GM23338 (cell line): ENCODE results near the gene ITGA8.

Experiments
- CREB1 ChIP-seq: fragments of 250-450 bp; sonication (Bioruptor Pico); IDR thresholded peaks from 2 replicates; pipeline ENCODE4 v1.5.0; 2020; ENCODE audit warnings: low read depth, mild to moderate bottlenecking, moderate library complexity
- EZH2 ChIP-seq: fragments of 200-600 bp; sonication (generic); IDR thresholded peaks from one replicate; pipeline ENCODE4 v1.8.0; 2017; ENCODE audit warnings: antibody characterized with exemption, mild to moderate bottlenecking, low read depth; ENCODE audit not compliant: unreplicated experiment
- EZH2phosphoT487 ChIP-seq: fragments of 200-600 bp; sonication (generic); IDR thresholded peaks from one replicate; pipeline ENCODE4 v1.8.1; 2018; ENCODE audit warnings: antibody characterized with exemption; ENCODE audit not compliant: unreplicated experiment
- POLR2AphosphoS5 ChIP-seq: IDR thresholded peaks from 2 replicates; pipeline ENCODE4 v1.6.1; 2016; ENCODE audit warnings: antibody characterized with exemption, low read depth
- REST ChIP-seq: IDR thresholded peaks from one replicate; pipeline ENCODE4 v1.6.1; 2018; ENCODE audit warnings: antibody characterized with exemption; ENCODE audit not compliant: unreplicated experiment
- TF ChIP-seq, protein P1 (sequence below), 2 experiments: fragments of 200-600 bp in 1 of 2; sonication (generic) in 1 of 2; conservative IDR thresholded peaks; 2 replicates each; pipeline versions ENCODE4 v1.5.1 to v1.6.1; 2016 to 2017; ENCODE audit warnings: antibody characterized with exemption in 2 of 2, low read depth in 2 of 2, mild to moderate bottlenecking in 2 of 2, moderate library complexity in 1 of 2

- TF ChIP-seq, protein P1, sequence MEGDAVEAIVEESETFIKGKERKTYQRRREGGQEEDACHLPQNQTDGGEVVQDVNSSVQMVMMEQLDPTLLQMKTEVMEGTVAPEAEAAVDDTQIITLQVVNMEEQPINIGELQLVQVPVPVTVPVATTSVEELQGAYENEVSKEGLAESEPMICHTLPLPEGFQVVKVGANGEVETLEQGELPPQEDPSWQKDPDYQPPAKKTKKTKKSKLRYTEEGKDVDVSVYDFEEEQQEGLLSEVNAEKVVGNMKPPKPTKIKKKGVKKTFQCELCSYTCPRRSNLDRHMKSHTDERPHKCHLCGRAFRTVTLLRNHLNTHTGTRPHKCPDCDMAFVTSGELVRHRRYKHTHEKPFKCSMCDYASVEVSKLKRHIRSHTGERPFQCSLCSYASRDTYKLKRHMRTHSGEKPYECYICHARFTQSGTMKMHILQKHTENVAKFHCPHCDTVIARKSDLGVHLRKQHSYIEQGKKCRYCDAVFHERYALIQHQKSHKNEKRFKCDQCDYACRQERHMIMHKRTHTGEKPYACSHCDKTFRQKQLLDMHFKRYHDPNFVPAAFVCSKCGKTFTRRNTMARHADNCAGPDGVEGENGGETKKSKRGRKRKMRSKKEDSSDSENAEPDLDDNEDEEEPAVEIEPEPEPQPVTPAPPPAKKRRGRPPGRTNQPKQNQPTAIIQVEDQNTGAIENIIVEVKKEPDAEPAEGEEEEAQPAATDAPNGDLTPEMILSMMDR (conservative IDR thresholded peaks at IDR 0.05; ENCODE audit: low read depth in 2 of 2), result no peak
- TF ChIP-seq POLR2AphosphoS5 (no peak), EZH2 (no peak), REST (no peak), CREB1 (no peak), EZH2phosphoT487 (no peak)
Measured at GRCh38 chr10:15745751-15746150, 26.0 kb upstream of the ITGA8 start.
